ENCODE results near the gene LRP2BP.

Gene LRP2BP

GRCh38 chr4:185359767-185360446 is 35.8 kb downstream of the LRP2BP start:
- Histone ChIP-seq H3K9ac (ENCODE audit: low read depth, low read length) (no peak overlapping the region), H3K36me3 (ENCODE audit: insufficient read depth, low read length) (no peaks in the 10 kb centered on the region), H3K4me1 (ENCODE audit: insufficient read depth, low read length) (no peaks in the 10 kb centered on the region), H3K9me3 (ENCODE audit: control insufficient read depth, insufficient read depth, low read length) (no peaks in the 10 kb centered on the region)

- Histone ChIP-seq H3K4me1 (ENCODE audit: insufficient read depth, low read length) (no peaks in the 10 kb centered on the region), H3K9ac (ENCODE audit: low read depth, low read length) (no peak overlapping the region), H3K9me3 (ENCODE audit: control insufficient read depth, insufficient read depth, low read length) (no peaks in the 10 kb centered on the region), H3K36me3 (ENCODE audit: insufficient read depth, low read length) (no peaks in the 10 kb centered on the region)
Measured at GRCh38 chr4:185358959-185359358, 36.8 kb downstream of the LRP2BP start.

GRCh38 chr4:185358514-185358913 is 37.2 kb downstream of the LRP2BP start:
- no peak overlapping the region for H3K9ac ChIP-seq (ENCODE audit: low read depth, low read length)
- H3K9me3 ChIP-seq (ENCODE audit: control insufficient read depth, insufficient read depth, low read length) = no peaks in the 10 kb centered on the region
- H3K4me1 ChIP-seq (ENCODE audit: insufficient read depth, low read length) = no peaks in the 10 kb centered on the region
- no peaks in the 10 kb centered on the region for H3K36me3 ChIP-seq (ENCODE audit: insufficient read depth, low read length)

- no peaks in the 10 kb centered on the region for H3K36me3 ChIP-seq (ENCODE audit: insufficient read depth, low read length)
- H3K9ac ChIP-seq (ENCODE audit: low read depth, low read length) = no peak overlapping the region
- H3K4me1 ChIP-seq (ENCODE audit: insufficient read depth, low read length) = no peaks in the 10 kb centered on the region
- no peaks in the 10 kb centered on the region for H3K9me3 ChIP-seq (ENCODE audit: control insufficient read depth, insufficient read depth, low read length)
Measured at GRCh38 chr4:185357733-185358440, 37.8 kb downstream of the LRP2BP start.

GRCh38 chr4:185357211-185357610 is 38.5 kb downstream of the LRP2BP start:
- Histone ChIP-seq H3K36me3 (ENCODE audit: insufficient read depth, low read length) (no peaks in the 10 kb centered on the region), H3K9me3 (ENCODE audit: control insufficient read depth, insufficient read depth, low read length) (no peaks in the 10 kb centered on the region), H3K4me1 (ENCODE audit: insufficient read depth, low read length) (no peaks in the 10 kb centered on the region), H3K9ac (ENCODE audit: low read depth, low read length) (no peak overlapping the region)

GRCh38 chr4:185352741-185353140 is 43.0 kb downstream of the LRP2BP start:
- no peak overlapping the region for H3K9ac ChIP-seq (ENCODE audit: low read depth, low read length)
- H3K36me3 ChIP-seq (ENCODE audit: insufficient read depth, low read length) = no peaks in the 10 kb centered on the region; the same call in 1 of the 2 replicates
- no peaks in the 10 kb centered on the region for H3K4me1 ChIP-seq (ENCODE audit: insufficient read depth, low read length)
- no peaks in the 10 kb centered on the region for H3K9me3 ChIP-seq (ENCODE audit: control insufficient read depth, insufficient read depth, low read length)

- H3K4me1 ChIP-seq (ENCODE audit: insufficient read depth, low read length) = no peaks in the 10 kb centered on the region
- no peaks in the 10 kb centered on the region; the same call in 1 of the 2 replicates for H3K36me3 ChIP-seq (ENCODE audit: insufficient read depth, low read length)
- no peaks in the 10 kb centered on the region for H3K9me3 ChIP-seq (ENCODE audit: control insufficient read depth, insufficient read depth, low read length)
- no peak overlapping the region for H3K9ac ChIP-seq (ENCODE audit: low read depth, low read length)
Measured at GRCh38 chr4:185352202-185352601, 43.5 kb downstream of the LRP2BP start.

GRCh38 chr4:185351691-185352090 is 44.0 kb downstream of the LRP2BP start:
- no peak overlapping the region for H3K9ac ChIP-seq (ENCODE audit: low read depth, low read length)
- no peaks in the 10 kb centered on the region for H3K9me3 ChIP-seq (ENCODE audit: control insufficient read depth, insufficient read depth, low read length)

GRCh38 chr4:185346975-185347601 is 48.6 kb downstream of the LRP2BP start:
- no peaks in the 10 kb centered on the region for H3K9me3 ChIP-seq (ENCODE audit: control insufficient read depth, insufficient read depth, low read length)
- no peak overlapping the region for H3K9ac ChIP-seq (ENCODE audit: low read depth, low read length)
- H3K36me3 ChIP-seq (ENCODE audit: insufficient read depth, low read length) = no peaks in the 10 kb centered on the region; the same call in 1 of the 2 replicates
- H3K4me1 ChIP-seq (ENCODE audit: insufficient read depth, low read length) = peaks cover 6% of the 10 kb centered on the region; the same call in 1 of the 2 replicates

More at GRCh38 chr4:185351691-185352090, 44.0 kb downstream of the LRP2BP start:
- Histone ChIP-seq H3K4me1 (ENCODE audit: insufficient read depth, low read length) (no peaks in the 10 kb centered on the region), H3K36me3 (ENCODE audit: insufficient read depth, low read length) (no peaks in the 10 kb centered on the region; the same call in 1 of the 2 replicates)

GRCh38 chr4:185344743-185345538 is 50.8 kb downstream of the LRP2BP start:
- Histone ChIP-seq H3K4me1 (ENCODE audit: insufficient read depth, low read length) (peaks cover 6% of the 10 kb centered on the region; the same call in 1 of the 2 replicates), H3K9ac (ENCODE audit: low read depth, low read length) (no peak overlapping the region), H3K9me3 (ENCODE audit: control insufficient read depth, insufficient read depth, low read length) (no peaks in the 10 kb centered on the region), H3K36me3 (ENCODE audit: insufficient read depth, low read length) (no peaks in the 10 kb centered on the region)

- peaks cover 6% of the 10 kb centered on the region; the same call in 1 of the 2 replicates for H3K4me1 ChIP-seq (ENCODE audit: insufficient read depth, low read length)
- H3K9me3 ChIP-seq (ENCODE audit: control insufficient read depth, insufficient read depth, low read length) = no peaks in the 10 kb centered on the region
- H3K36me3 ChIP-seq (ENCODE audit: insufficient read depth, low read length) = no peaks in the 10 kb centered on the region
- H3K9ac ChIP-seq (ENCODE audit: low read depth, low read length) = no peak overlapping the region
Measured at GRCh38 chr4:185343726-185344581, 51.8 kb downstream of the LRP2BP start.

GRCh38 chr4:185341841-185342240 is 53.9 kb downstream of the LRP2BP start:
- no peaks in the 10 kb centered on the region for H3K36me3 ChIP-seq (ENCODE audit: insufficient read depth, low read length)
- no peaks in the 10 kb centered on the region for H3K9me3 ChIP-seq (ENCODE audit: control insufficient read depth, insufficient read depth, low read length)
- no peak overlapping the region for H3K9ac ChIP-seq (ENCODE audit: low read depth, low read length)
- peaks cover 6% of the 10 kb centered on the region; the same call in 1 of the 2 replicates for H3K4me1 ChIP-seq (ENCODE audit: insufficient read depth, low read length)

- Histone ChIP-seq H3K4me1 (ENCODE audit: insufficient read depth, low read length) (peaks cover 6% of the 10 kb centered on the region; the same call in 1 of the 2 replicates), H3K9me3 (ENCODE audit: control insufficient read depth, insufficient read depth, low read length) (no peaks in the 10 kb centered on the region), H3K9ac (ENCODE audit: low read depth, low read length) (no peak overlapping the region), H3K36me3 (ENCODE audit: insufficient read depth, low read length) (no peaks in the 10 kb centered on the region)
Measured at GRCh38 chr4:185341377-185341776, 54.3 kb downstream of the LRP2BP start.

All from ES-I3 (cell line).